K562 (cell line): ENCODE data around the gene RFX3. TPM values are rescaled to one million over a fixed set of nuclear protein-coding genes. Genes with fewer than 3 reads are reported as not detected.

Experiments
- ATAC-seq: fragments of 200-7000 bp; cut with Tn5 transposase; 3 replicates; pipeline ENCODE4 v1.9.1; 2020; ENCODE audit warnings: moderate library complexity
- BruUV-seq: library from RNA; stranded (reverse); fragments of 400-500 nt; replicated peaks from 2 replicates; lab custom pipeline; 2021; lab: Mats Ljungman, UMichigan
- CTCF ChIA-PET: fragments of 300-600 bp; formaldehyde crosslinking; extraction: SDS; loops from one replicate; lab custom pipeline; 2021; ENCODE audit warnings: low intra/inter-chr PET ratio; lab: Yijun Ruan, JAX
- POLR2A ChIA-PET: fragments of 300-600, 350-650 bp; sonication (Branson Sonifier 250); formaldehyde crosslinking; extraction: SDS; loops from one replicate; lab custom pipeline; 2021; ENCODE audit warnings: antibody characterized with exemption, inconsistent platforms; lab: Yijun Ruan, JAX
- DNase-seq, 4 experiments: peaks; one replicate each; pipeline versions ENCODE4 v3.0.0 to v3.0.0-alpha.2; 2011 to 2018; ENCODE audit warnings: low spot score in 3 of 4, mixed read lengths in 3 of 4; ENCODE audit errors: extremely low read depth in 1 of 4
- FAIRE-seq: peaks from 2 replicates; lab custom pipeline; 2011; peaks lifted over from hg19 to GRCh38; lab: Jason Lieb, UNC
- H2AFZ ChIP-seq: 2 replicates; pipeline ENCODE4 v1.6.0; 2011; ENCODE audit warnings: low read depth, low read length, control low read depth, inconsistent platforms
- H3K27ac ChIP-seq: fragments of 200-600 bp; 3 replicates; pipeline ENCODE4 v1.8.0; 2011; ENCODE audit warnings: low read depth, mild to moderate bottlenecking, control low read depth, inconsistent platforms, low read length, moderate library complexity, mixed read lengths; ENCODE audit errors: extremely low read depth
- H3K27me3 ChIP-seq, 2 experiments: fragments of 300-600 bp in 1 of 2; 2 replicates in 1 of 2; 3 replicates in 1 of 2; pipeline versions ENCODE4 v1.6.0 to v1.8.0; 2011; ENCODE audit warnings: inconsistent platforms in 2 of 2, low read length in 2 of 2, mild to moderate bottlenecking in 1 of 2, mixed read lengths in 1 of 2, moderate library complexity in 1 of 2; ENCODE audit not compliant: control insufficient read depth in 2 of 2, insufficient read depth in 2 of 2
- H3K36me3 ChIP-seq: fragments of 300-600 bp; 3 replicates; pipeline ENCODE4 v1.8.0; 2011; ENCODE audit warnings: mild to moderate bottlenecking, low read length, inconsistent platforms; ENCODE audit not compliant: control insufficient read depth, insufficient read depth
- H3K4me1 ChIP-seq, 2 experiments: fragments of 200-600 bp in 1 of 2; replicated peaks in 1 of 2; 2 replicates in 1 of 2; 3 replicates in 1 of 2; pipeline versions ENCODE4 v1.5.1 to v1.8.0; 2011; ENCODE audit warnings: inconsistent platforms in 2 of 2, low read length in 2 of 2, mild to moderate bottlenecking in 1 of 2, mixed read lengths in 1 of 2, moderate library complexity in 1 of 2; ENCODE audit not compliant: control insufficient read depth in 2 of 2, insufficient read depth in 2 of 2
- H3K4me2 ChIP-seq: 2 replicates; pipeline ENCODE4 v1.6.1; 2011; ENCODE audit warnings: low read length, control low read depth, inconsistent platforms, mixed read lengths; ENCODE audit not compliant: insufficient read depth
- H3K4me3 ChIP-seq: fragments of 200-600 bp; sonication (generic), shearing (Covaris generic); 2 replicates; pipeline ENCODE4 v1.5.1; 2016; ENCODE audit warnings: control low read depth, inconsistent platforms
- H3K79me2 ChIP-seq: fragments of 200-600 bp; 3 replicates; pipeline ENCODE4 v1.8.0; 2011; ENCODE audit warnings: low read length, inconsistent platforms; ENCODE audit not compliant: control insufficient read depth, insufficient read depth
- H3K9ac ChIP-seq, 2 experiments: 2 replicates each; pipeline versions ENCODE4 v1.6.0 to v1.6.1; 2011; ENCODE audit warnings: low read depth in 2 of 2, low read length in 2 of 2, control low read depth in 1 of 2, inconsistent platforms in 1 of 2, mild to moderate bottlenecking in 1 of 2, mixed read lengths in 1 of 2; ENCODE audit not compliant: insufficient read depth in 1 of 2
- H3K9me1 ChIP-seq: one replicate; pipeline ENCODE4 v1.6.0; 2011; ENCODE audit warnings: inconsistent platforms, mild to moderate bottlenecking, low read length, moderate library complexity; ENCODE audit not compliant: control insufficient read depth, insufficient read depth
- H3K9me3 ChIP-seq: replicated peaks from 2 replicates; pipeline ENCODE4 v1.5.1; 2011; ENCODE audit warnings: low read depth, low read length, inconsistent platforms; ENCODE audit not compliant: control insufficient read depth, insufficient read depth
- H4K20me1 ChIP-seq: replicated peaks from 2 replicates; pipeline ENCODE4 v1.6.1; 2011; ENCODE audit warnings: low read length, inconsistent platforms, mixed read lengths; ENCODE audit not compliant: control insufficient read depth, insufficient read depth
- BRD4 ChIP-seq: fragments of 200-600 bp; sonication (generic); IDR thresholded peaks from 2 replicates; pipeline ENCODE4 v1.6.1; 2017; ENCODE audit warnings: inconsistent platforms
- CLOCK ChIP-seq: fragments of 250-450 bp; sonication (Bioruptor Pico); IDR thresholded peaks from 2 replicates; pipeline ENCODE4 v1.4.0; 2020; ENCODE audit warnings: mild to moderate bottlenecking, moderate library complexity, borderline replicate concordance
- DLX4 ChIP-seq: fragments of 250-450 bp; sonication (Bioruptor Pico); IDR thresholded peaks from 2 replicates; pipeline ENCODE4 v1.6.1; 2021; ENCODE audit warnings: mild to moderate bottlenecking
- L3MBTL2 ChIP-seq: fragments of 450-650 bp; IDR thresholded peaks from 2 replicates; pipeline ENCODE4 v1.6.1; 2016; ENCODE audit warnings: mild to moderate bottlenecking, moderate library complexity
- MAFK ChIP-seq: IDR thresholded peaks from 2 replicates; pipeline ENCODE4 v1.6.1; 2011; ENCODE audit warnings: low read length, improper control_type of control experiment
- PHF20 ChIP-seq: fragments of 450-650 bp; IDR thresholded peaks from 2 replicates; pipeline ENCODE4 v1.6.1; 2018; ENCODE audit not compliant: partially characterized antibody
- POLR3G ChIP-seq: IDR thresholded peaks from 2 replicates; pipeline ENCODE4 v1.6.1; 2011; ENCODE audit not compliant: insufficient read length, insufficient replicate concordance; ENCODE audit errors: extremely low read depth
- PRDM10 ChIP-seq: fragments of 450-650 bp; IDR thresholded peaks from 2 replicates; pipeline ENCODE4 v1.6.1; 2018; ENCODE audit not compliant: partially characterized antibody
- SETDB1 ChIP-seq: IDR thresholded peaks from one replicate; pipeline ENCODE4 v1.6.1; 2012; ENCODE audit warnings: low read length, control low read depth, inconsistent platforms
- STAT5A ChIP-seq: IDR thresholded peaks from 2 replicates; pipeline ENCODE4 v1.6.1; 2012; ENCODE audit warnings: low read length, inconsistent platforms, borderline replicate concordance
- YBX1 ChIP-seq: fragments of 450-650 bp; IDR thresholded peaks from 2 replicates; pipeline ENCODE4 v1.7.1; 2016; ENCODE audit warnings: mild to moderate bottlenecking
- ZNF253 ChIP-seq: fragments of 250-450 bp; sonication (Bioruptor Pico); conservative IDR thresholded peaks from 2 replicates; pipeline ENCODE4 v1.6.1; 2021; ENCODE audit warnings: mild to moderate bottlenecking
- ZNF384 ChIP-seq: IDR thresholded peaks from 2 replicates; pipeline ENCODE4 v1.6.1; 2012; ENCODE audit warnings: low read depth, low read length, improper control_type of control experiment
- ZNF764 ChIP-seq: fragments of 250-450 bp; sonication (Bioruptor Pico); IDR thresholded peaks from 2 replicates; pipeline ENCODE4 v1.4.0; 2020; ENCODE audit warnings: low read depth, mild to moderate bottlenecking, moderate library complexity
- in situ Hi-C: fragments of 300-500 bp; cut with MboI; formaldehyde crosslinking; loops from 4 replicates; pipeline ENCODE4 v1.15.0; 2018; ENCODE audit warnings: inconsistent platforms, mixed read lengths
- intact Hi-C: fragments of 100-400 bp; cut with micrococcal nuclease; formaldehyde crosslinking; loops from 2 replicates; pipeline ENCODE4 v1.14.2; 2022
- polyA plus RNA-seq, 8 experiments: library from polyadenylated mRNA; depleted of rRNA in 4 of 8; stranded (reverse) in 5 of 8; unstranded in 3 of 8; fragments of >200 nt; fragmentation: Nextera tagmentation in 2 of 8; fragmentation: Illumina TruSeq in 1 of 8; extraction: Ambion mirVana in 2 of 8; extraction: Trizol in 1 of 8; gene quantifications; 2 replicates each; pipeline versions ENCODE4 v1.2.1 to v1.2.3, GENCODE V29; 2011 to 2014; ENCODE audit warnings: inconsistent platforms in 1 of 8, missing spikeins in 1 of 8
- total RNA-seq, 7 experiments: library from RNA; depleted of rRNA in 6 of 7; stranded (reverse); fragments of >200 nt in 6 of 7; fragmentation: Illumina TruSeq in 2 of 7; extraction: Trizol in 2 of 7; gene quantifications; 2 replicates each; pipeline versions ENCODE4 v1.2.1 to v1.2.3, GENCODE V29; 2011 to 2021; ENCODE audit warnings: low replicate concordance in 1 of 7

The RFX3 gene
- total and polyA plus RNA-seq, 9 of the 15 experiments (the other 6 are each of a cell fraction or from before 2014, with no cell fraction given) = 0.86 to 4.9 (median 2.0) TPM

- BruUV-seq = no TSS peak
- Histone ChIP-seq H3K4me1 (no peaks in the 10 kb centered on the region), H3K4me3 (no peak overlapping the region), H3K9me1 (no peaks in the 10 kb centered on the region), H3K9ac (no peak overlapping the region), H3K27ac (no peak overlapping the region), H3K9me3 (no peaks in the 10 kb centered on the region), H3K27me3 (no peaks in the 10 kb centered on the region), H3K4me2 (no peak overlapping the region), H2AFZ (no peak overlapping the region)
- no peak for DNase-seq
- in situ Hi-C loops = no loop called here
- FAIRE-seq = no peak
- CTCF ChIA-PET = no interaction called here
- intact Hi-C loops = no loop called here
- TF ChIP-seq ZNF384 = no peak
- TF ChIP-seq YBX1 = no peak
- no peak for TF ChIP-seq CLOCK (CRISPR knock-in tag)
- no peak for TF ChIP-seq PRDM10
- no peak for TF ChIP-seq STAT5A
- TF ChIP-seq SETDB1 = no peak
- no peak for TF ChIP-seq POLR3G
- TF ChIP-seq MAFK = no peak
- no peak for TF ChIP-seq ZNF764 (CRISPR knock-in tag)
- TF ChIP-seq DLX4 = no peak
- no peak for TF ChIP-seq BRD4
- TF ChIP-seq L3MBTL2 = no peak
- TF ChIP-seq PHF20 = no peak
- no peak for TF ChIP-seq ZNF253 (CRISPR knock-in tag)
- TF ChIP-seq, all 486 proteins: peak for 0
- no peak for ATAC-seq
- H4K20me1 ChIP-seq = no peaks in the 10 kb centered on the region
- H3K36me3 ChIP-seq = no peaks in the 10 kb centered on the region
- H3K79me2 ChIP-seq = no peaks in the 10 kb centered on the region
- POLR2A ChIA-PET = no interaction called here
Observed at GRCh38 chr9:3343671-3344070, 182.1 kb downstream of the RFX3 start.
